ENCODE results near the gene CMSS1. TPM values are rescaled to one million over a fixed set of nuclear protein-coding genes. Genes with fewer than 3 reads are reported as not detected.

CMSS1 gene
- polyA plus RNA-seq, 1 of the 3 experiments (the other 2 are of a cell fraction), result 9.1 TPM

DNA sequence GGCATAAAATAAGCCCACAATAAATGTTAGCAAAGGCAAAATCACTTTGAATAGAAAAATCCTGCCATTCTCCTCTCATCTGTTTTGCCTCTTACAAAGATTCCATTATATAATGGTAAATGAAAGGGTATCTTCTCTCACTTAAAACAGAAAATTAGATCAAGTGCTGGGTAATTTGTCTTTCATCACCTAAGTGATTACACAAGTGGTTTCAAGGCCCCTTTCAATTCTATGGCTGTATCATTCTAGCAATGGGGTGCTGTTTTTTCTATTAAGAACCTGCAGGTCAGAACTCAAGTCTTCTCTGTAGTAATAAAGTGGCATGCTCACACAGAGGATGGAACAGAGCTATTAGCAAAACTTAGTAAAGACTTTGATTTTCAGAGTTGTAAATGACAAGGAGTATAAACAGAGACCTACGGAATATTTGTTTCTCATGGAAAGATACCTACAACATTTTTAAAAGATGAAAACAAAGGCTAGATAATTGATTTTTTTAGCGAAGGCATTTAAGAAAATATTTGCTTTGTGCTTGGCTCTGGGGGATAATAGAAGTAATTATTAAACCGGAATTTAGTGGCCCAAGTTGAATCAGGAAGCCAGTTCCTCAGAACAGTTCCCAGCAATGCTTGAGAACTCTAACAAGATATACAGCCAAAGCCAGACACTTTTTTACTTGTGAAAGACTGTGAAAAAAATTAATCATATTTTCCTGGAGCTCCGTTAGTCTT is 137.4 kb downstream of the CMSS1 start:
- Histone ChIP-seq H3K4me1 (ENCODE audit: control insufficient read depth in 1 of 2, insufficient read depth in 2 of 2, low read depth in 1 of 2, low read length in 1 of 2) (0 out of 4 replicates have a peak, but pooled peaks cover 0 to 19% of the 10 kb centered on the region in 2 experiments), H3F3A (replicated peaks; ENCODE audit: insufficient read depth) (peaks cover 15% of the 10 kb centered on the region), H3K27me3 (ENCODE audit: insufficient read depth) (no peaks in the 10 kb centered on the region), H4K20me1 (ENCODE audit: insufficient read depth) (no peaks in the 10 kb centered on the region), H3K4me2 (no peak overlapping the region), H3K36me3 (replicated peaks in 1 of 2; ENCODE audit: control insufficient read depth in 1 of 2, insufficient read depth in 2 of 2, low read length in 1 of 2) (no peaks in the 10 kb centered on the region), H3K27ac (ENCODE audit: low read depth in 2 of 2, low read length in 1 of 2) (no peak overlapping the region), H2AFZ (ENCODE audit: low read depth) (no peak overlapping the region), H3K4me3 (ENCODE audit: low read depth in 2 of 2, low read length in 1 of 2) (no peak overlapping the region), H3K9ac (no peak overlapping the region), H3K9me3 (no peaks in the 10 kb centered on the region), H3K9me2 (no peaks in the 10 kb centered on the region), H3K79me2 (ENCODE audit: insufficient read depth) (no peaks in the 10 kb centered on the region)
- DNase-seq, result no peak
- POLR2A ChIA-PET, result no interaction called here
- WGBS (ENCODE audit: low lambda C conversion rate), result 78% methylated on average over 4 of the region's 4 CpGs
- no peak for TF ChIP-seq TAF1 (IDR thresholded peaks at IDR 0.05; ENCODE audit: borderline replicate concordance, low read depth, low read length)
- CTCF ChIA-PET, result interaction anchor here (1.0 kb wide), 1 partner anchor 137 kb away, joined by 3 read pairs; the partner anchor contains the start of gene CMSS1

DNA sequence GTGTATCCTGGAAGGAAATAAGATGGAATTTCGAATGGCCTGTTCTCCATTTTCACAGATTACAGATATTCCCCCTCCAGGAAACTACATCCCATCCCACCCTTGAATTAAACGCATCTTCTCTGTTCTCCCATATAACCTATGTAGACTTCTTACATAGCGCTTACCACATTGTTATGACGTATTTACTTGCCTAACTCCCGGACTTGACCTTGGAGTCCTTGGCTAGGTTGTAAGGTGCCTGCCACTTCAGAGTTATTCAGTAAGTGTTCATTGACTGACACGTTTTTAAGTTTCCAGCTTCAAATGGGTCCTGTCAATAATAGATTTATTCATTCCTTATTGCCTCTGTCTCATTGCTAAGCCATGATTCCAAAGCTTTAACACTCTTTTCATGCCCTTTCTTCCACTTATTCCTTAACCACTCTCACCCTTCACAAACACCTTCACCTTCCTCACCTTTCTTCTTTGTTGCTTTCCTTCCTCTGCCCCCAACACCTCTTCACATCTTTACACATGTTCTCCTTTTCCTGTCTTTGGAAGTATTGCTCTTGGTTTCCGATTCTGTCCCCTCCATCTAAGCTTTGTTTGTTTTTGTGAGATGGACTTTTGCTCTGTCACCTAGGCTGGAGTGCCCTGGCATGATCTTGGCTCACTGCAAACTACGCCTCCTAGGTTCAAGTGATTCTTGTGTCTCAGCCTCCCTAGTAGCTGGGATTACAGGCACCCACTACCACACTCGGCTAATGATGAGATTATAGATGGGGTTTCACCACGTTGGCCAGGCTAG is 138.3 kb downstream of the CMSS1 start:
- 91% methylated on average over 10 of the region's 10 CpGs for WGBS (ENCODE audit: low lambda C conversion rate)
- Histone ChIP-seq H4K20me1 (ENCODE audit: insufficient read depth) (no peaks in the 10 kb centered on the region), H3K9me3 (no peaks in the 10 kb centered on the region), H3K4me3 (ENCODE audit: low read depth in 2 of 2, low read length in 1 of 2) (no peak overlapping the region), H3K27ac (ENCODE audit: low read depth in 2 of 2, low read length in 1 of 2) (no peak overlapping the region), H3K9me2 (no peaks in the 10 kb centered on the region), H3K9ac (no peak overlapping the region), H3K4me1 (ENCODE audit: control insufficient read depth in 1 of 2, insufficient read depth in 2 of 2, low read depth in 1 of 2, low read length in 1 of 2) (0 out of 4 replicates have a peak, but pooled peaks cover 0 to 19% of the 10 kb centered on the region in 2 experiments), H3K79me2 (ENCODE audit: insufficient read depth) (no peaks in the 10 kb centered on the region), H3F3A (replicated peaks; ENCODE audit: insufficient read depth) (peaks cover 15% of the 10 kb centered on the region), H3K36me3 (replicated peaks in 1 of 2; ENCODE audit: control insufficient read depth in 1 of 2, insufficient read depth in 2 of 2, low read length in 1 of 2) (no peaks in the 10 kb centered on the region), H2AFZ (ENCODE audit: low read depth) (no peak overlapping the region), H3K27me3 (ENCODE audit: insufficient read depth) (no peaks in the 10 kb centered on the region), H3K4me2 (no peak overlapping the region)
- CTCF ChIA-PET, result interaction anchor here (1.0 to 1.1 kb wide), 2 partner anchors 138 to 298 kb away, joined by 3 read pairs; partner anchors contain the start of gene CMSS1
- POLR2A ChIA-PET, result no interaction called here
- DNase-seq, result no peak
- TF ChIP-seq REST (IDR thresholded peaks at IDR 0.05; ENCODE audit: low read depth, low read length), result no peak
- TF ChIP-seq USF1 (IDR thresholded peaks at IDR 0.05; ENCODE audit: borderline replicate concordance, low read depth), result no peak
- TF ChIP-seq FOXJ3 (CRISPR knock-in tag; IDR thresholded peaks at IDR 0.05), result no peak
- TF ChIP-seq, protein P1, sequence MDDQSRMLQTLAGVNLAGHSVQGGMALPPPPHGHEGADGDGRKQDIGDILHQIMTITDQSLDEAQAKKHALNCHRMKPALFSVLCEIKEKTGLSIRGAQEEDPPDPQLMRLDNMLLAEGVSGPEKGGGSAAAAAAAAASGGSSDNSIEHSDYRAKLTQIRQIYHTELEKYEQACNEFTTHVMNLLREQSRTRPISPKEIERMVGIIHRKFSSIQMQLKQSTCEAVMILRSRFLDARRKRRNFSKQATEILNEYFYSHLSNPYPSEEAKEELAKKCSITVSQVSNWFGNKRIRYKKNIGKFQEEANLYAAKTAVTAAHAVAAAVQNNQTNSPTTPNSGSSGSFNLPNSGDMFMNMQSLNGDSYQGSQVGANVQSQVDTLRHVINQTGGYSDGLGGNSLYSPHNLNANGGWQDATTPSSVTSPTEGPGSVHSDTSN (IDR thresholded peaks at IDR 0.05), result no peak
- TF ChIP-seq GATA2 (CRISPR knock-in tag; IDR thresholded peaks at IDR 0.05), result no peak
- TF ChIP-seq SIN3A (IDR thresholded peaks at IDR 0.05; ENCODE audit: borderline replicate concordance, low read depth, low read length), result no peak

All from SK-N-SH (cell line).